Sigmoid colon (tissue), 4 donors: ENCODE measurements around the gene ADAMTS2.

ENCODE experiments used
- CTCF ChIP-seq, 4 experiments: fragments of 450-650 bp in 3 of 4; fragments of 200-600 bp in 1 of 4; IDR thresholded peaks; one replicate each; pipeline ENCODE4 v1.5.1; 2016 to 2019; ENCODE audit warnings: antibody characterized with exemption in 4 of 4, mild to moderate bottlenecking in 3 of 4, moderate library complexity in 2 of 4
- EP300 ChIP-seq, 4 donors: sonication (generic); formaldehyde crosslinking; IDR thresholded peaks; one replicate each; pipeline ENCODE4 v1.6.1; 2017; ENCODE audit warnings: antibody characterized with exemption in 4 of 4
- POLR2A ChIP-seq, 2 donors: fragments of 450-650 bp; IDR thresholded peaks; one replicate each; pipeline ENCODE4 v1.6.1; 2016; ENCODE audit warnings: antibody characterized with exemption in 2 of 2, mild to moderate bottlenecking in 2 of 2, moderate library complexity in 2 of 2

GRCh38 chr5:179307013-179307800 lies 38.1 kb downstream of the ADAMTS2 start:
- TF ChIP-seq EP300 (IDR thresholded peaks at IDR 0.05) (no peak), POLR2A (IDR thresholded peaks at IDR 0.05) (no peak), CTCF (IDR thresholded peaks at IDR 0.05) (no peak)
